NCI-H2171 treated with DMSO at 0.1 percent for 48 hours (cell line): ENCODE measurements around the gene SEC61A2.
"Not testable (repeated sequence)": the region's sequence is repeated elsewhere in the genome, so short reads cannot be mapped to it uniquely, and the experiment has no call there.

Experiments
- DNase-seq: peaks from one replicate; lab custom pipeline; 2025; lab: John Stamatoyannopoulos, UW

Gene SEC61A2

DNA sequence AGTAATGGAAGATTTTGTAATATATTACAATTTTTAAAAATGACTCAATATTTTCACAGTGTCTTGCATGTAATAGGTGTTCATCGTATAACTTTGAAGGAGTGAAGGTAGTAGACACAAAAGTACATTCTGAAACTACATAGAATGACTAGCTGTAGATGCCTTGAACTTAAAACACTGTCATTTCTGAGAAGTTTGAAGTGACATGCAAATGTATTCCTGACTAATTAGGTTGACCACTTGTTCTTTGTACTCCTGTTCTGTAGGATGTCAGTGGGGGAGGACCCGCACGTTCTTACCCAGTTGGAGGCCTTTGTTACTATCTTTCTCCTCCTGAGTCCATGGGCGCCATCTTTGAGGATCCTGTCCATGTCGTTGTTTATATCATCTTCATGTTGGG is 31.2 kb downstream of the SEC61A2 start:
- no peak for DNase-seq

DNA sequence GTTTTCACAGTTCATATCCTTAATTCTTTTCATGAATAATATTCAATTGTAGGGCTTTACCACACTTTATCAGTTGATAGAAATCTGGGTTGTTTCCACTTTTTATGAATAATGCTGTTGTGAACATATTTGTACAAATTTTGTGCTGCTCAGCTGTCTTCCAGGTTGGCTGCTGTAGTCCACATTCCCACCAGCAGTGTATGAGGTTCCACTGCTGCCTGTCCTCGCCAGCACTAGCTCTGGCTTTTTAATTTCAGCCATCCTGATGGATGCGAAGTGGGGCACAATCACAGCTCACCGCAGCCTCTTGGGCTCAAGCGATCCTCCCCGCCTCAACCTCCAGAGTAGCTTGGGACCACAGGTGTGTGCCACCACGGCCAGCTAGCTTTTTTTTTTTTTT is 33.5 kb downstream of the SEC61A2 start:
- DNase-seq = no peak

DNA sequence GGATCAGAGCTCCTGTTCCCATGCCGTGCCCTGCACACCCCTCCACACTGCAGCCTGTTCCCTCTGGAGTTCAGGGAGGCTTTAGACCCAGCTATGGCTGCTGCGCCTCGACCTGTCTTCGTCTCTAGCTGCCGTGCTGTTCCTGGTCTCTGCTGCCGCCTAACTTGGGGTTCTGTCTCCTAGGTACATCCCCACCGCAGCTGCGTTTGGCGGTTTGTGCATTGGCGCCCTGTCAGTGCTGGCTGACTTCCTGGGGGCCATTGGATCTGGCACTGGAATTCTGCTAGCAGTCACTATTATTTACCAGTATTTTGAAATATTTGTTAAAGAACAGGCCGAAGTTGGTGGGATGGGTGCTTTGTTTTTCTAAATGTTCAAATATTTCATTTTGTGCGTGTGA is 34.6 kb downstream of the SEC61A2 start:
- DNase-seq = no peak

DNA sequence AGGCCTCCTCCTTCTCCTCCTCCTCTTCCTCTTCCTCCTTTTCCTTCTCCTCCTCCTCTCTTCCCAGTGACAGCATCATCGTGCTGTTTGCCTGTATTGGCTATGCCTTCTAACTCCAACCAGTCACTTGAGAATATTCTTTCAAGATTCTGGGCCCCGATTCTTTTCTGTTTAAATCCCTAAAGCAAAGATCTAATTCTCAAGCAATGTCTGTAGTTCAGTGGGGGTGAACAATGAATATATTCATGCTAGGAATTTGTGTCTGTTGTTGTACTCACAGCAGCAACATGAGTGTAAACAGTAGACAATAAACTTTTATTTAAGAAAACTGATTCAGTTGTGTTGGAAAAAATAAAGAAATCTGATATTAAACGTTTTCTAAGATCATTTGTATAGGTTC is 35.6 kb downstream of the SEC61A2 start:
- no peak for DNase-seq

DNA sequence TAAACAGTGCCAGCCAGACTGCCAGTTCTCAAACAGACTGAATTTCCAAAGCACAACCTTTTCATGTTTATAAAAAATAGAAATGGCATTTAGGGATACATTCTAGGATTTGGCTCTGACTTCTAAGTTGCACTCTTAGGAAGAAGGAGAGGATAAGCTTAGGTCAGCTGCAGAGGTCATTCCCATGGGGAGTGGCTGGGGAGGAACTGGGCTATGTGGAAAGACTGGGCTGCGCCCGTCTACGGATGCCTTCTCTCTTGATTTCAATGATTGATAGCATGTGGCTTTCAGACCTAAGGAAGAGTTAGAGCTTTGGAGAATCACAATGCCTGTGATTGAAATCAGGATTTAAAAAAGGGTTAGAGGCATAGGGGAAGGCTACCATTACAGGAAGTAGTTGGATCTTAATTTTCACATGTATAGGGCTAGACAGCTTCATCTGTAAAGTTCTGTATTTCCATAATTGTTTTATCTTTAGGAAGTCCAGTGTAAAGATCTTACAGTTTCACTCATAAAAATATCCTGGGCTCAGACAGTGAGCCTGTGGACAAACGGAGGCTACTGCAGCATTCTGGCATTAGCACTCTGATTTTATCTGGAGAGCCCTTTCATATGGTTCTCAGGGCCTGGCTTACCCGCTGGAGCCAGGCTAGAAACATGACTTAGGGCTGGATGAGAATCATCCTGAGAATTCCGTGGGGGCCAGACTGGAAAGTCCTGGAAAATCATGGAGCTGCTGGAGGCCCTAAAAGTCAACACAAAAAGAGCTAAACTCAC is 36.7 kb downstream of the SEC61A2 start:
- no peak for DNase-seq

DNA sequence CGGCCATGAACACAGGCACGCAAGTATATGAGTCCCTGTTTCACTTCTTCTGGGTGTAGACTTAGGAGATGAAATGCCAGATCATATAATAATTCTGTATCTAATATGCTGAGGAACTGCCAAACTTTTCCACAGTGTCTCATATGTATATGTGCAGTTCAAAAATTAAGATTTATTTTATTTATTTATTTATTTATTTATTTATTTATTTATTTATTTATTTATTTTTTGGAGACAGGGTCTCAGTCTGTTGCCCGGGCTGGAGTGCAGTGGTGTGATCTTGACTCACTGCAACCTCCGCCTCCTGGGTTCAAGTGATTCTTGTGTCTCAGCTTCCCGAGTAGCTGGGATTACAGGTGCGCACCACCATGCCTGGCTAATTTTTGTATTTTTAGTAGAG is 42.0 kb downstream of the SEC61A2 start:
- DNase-seq = not testable (repeated sequence)

DNA sequence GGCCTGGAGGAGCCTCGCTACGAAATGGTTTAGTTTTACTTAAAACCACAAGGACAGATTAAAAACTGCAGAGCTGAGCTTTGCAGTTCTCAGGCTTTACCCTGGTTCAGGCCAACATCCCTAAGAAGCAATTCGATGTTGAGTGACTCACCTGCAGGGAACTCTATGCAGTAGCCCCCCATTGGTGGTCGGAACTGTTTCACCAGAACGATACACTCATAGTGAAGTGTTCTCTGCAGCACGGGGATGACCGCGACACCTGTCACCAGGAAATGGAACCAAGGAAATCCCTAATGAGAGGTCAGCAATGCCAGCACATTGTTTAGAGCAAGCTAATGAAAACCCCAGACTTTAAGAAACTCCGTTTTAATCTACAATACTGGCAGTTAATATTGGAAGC is 48.2 kb downstream of the SEC61A2 start:
- no peak for DNase-seq

DNA sequence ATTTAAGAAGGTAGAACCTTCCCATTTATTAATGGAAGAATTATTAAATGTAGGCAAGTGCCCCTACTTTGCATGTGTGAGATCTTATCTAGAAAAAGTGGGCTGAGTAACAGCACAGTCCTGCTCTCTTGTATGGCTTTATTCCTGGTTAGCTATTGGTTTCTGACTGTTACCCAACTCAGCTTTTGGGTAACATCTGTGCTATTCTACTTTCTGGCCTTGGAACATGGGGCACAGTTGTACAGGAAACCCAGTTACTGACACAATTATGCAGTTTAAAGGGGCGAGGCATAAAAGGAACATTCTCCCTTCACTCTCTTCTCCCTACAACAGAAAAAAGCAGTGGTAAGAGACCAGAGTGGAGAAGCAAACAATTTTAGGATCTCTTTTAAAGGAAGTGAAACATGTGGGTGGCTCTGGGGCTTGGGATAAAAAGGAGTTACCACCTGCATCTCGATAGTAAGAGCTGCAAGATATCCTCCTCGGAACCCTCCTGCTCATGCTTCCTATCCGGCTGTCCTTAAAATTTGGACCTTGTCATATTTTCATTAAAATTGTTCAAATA is 50.2 kb downstream of the SEC61A2 start:
- DNase-seq = no peak

DNA sequence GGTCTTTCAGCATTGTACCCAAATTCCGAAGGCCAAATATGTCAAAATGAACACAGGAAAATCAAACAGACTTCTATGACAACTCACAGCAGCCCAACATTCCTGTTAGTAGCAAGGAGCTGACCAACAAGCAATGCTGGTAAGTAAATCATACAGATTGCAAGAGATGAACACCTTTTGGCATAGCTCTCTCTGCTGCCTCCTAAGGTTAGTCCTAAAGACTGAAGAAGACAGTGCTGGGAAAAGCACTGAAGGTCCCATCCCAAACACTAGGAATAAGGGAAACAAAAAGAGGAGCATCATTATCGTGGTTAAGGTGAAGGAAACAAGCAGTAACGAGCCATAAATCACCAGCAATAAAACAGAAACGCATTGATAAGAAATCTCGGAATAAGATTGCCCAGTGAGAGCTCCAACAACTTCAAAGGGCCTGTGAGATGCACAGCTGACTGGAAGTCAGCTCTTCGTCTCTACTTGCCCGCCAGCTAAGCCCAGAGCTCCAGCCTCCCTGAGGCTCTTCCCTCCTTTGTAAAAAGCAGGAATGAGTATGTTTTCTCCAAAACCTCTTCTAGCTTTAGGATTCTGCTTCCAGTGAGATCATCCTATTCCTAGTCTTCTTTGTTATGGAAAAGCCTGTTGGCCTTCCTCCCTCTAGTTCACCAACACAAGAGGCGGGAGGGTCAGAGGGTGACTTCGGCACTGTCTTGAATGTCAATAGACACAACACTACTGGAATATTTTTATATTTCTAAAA is 50.9 kb downstream of the SEC61A2 start:
- no peak for DNase-seq

DNA sequence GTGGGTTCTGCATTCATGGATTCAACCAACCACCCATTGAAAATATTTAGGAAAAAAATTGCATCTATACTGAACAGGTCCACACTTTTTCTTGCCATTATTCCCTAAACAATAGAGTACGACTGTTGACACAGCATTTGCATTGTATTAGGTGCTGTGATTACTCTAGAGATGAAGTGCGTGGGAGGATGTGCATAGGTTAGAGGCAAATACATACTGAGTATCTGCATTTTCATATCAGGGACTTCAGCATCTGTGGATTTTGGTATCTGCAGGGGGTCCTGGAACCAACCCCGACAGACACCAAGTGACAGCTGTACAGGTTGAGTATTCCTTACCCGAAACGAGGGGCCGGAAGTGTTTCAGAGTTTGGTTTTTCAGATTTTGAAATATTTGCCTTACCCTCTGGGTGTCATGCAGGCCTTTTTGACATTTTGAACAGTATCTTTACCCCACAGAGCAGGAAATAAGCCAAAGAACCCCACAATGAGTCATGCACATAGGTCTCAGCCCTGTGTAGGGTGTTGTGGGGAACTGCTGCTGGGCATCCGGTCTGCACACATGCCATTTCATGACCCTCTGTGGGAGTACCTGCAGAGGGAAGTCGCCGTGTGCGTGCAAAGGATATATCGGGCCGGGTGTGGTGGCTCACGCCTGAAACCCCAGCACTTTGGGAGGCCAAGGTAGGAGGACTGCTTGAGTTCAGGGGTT is 51.7 kb downstream of the SEC61A2 start:
- DNase-seq = no peak

DNA sequence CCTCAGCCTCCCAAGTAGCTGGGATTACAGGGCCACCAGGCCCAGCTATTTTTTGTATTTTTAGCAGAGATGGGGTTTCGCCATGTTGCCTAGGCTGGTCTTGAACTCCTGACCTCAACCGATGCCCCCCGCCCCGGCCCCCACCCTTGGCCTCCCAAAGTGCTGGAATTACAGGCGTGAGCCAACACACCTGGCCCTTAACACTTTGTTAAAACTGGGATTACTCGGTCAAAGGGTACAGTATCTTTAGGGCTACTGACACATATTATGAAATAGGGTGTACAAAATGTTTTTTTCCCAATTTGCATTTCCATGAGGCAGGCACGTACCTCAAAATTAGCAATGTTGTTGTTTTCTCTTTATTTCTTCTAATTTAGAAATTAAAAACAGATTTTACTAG is 54.7 kb downstream of the SEC61A2 start:
- DNase-seq = no peak

DNA sequence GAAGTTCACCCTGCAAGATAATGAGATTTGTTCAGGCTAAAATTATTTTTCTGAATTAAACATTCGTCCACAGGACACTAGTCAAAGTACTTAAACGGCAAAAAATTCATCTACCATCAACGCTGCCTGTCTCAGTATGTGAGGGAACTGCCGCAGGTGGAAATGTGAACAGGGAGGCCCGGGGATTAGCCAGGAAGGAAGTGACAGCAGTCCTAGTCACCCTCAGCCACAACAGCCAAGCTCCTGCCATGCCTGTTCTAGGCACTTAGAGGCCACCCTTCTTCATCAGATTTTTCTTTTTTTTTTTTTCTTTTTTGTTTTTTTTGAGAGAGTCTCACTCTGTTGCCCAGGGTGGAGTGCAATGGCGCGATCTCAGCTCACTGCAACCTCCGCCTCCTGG is 56.8 kb downstream of the SEC61A2 start:
- no peak for DNase-seq

DNA sequence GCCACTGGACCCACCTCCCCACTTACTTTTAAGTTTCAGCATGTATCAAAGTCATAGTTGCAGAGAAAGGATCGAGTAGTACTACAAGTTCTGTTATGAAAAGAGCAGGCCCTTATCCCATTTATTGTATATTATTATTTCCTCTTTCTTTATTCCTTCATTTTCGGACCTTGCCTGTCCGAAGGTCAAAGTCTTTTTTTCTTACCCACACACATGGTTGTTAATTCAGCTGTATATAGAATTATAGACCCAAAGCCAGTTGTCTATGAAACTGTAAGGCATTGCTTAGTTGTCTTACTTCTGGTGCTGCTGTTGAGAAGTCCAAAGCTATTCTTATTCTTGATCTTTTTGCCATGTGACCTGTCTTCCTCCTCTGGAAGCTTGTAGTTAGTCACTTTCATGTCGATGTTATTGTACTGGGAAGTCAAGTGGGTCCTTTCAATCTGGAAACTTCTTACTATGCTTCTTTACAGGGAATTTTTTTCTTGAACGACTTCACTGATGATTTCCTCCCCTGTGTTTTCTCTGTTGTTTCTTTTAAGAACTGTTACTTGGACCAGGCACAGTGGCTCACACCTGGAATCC is 57.9 kb downstream of the SEC61A2 start:
- DNase-seq = no peak

DNA sequence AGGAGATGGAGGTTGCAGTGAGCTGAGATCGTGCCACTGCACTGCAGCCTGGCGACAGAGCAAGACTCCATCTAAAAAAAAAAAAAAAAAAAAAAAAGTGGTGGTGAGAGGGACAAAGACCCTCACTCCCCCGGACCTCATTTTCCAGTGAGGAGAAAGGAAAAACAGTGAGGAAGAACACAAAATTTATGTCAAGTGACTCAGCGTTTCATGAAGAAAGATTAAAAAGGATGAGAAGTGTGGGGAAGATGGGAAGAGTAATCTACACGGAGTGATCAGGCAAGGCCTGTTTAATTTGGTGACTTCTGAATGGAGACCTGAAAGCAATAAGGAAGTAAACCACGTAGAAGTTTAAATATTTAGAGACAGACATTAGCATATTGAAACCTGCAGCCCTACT is 59.2 kb downstream of the SEC61A2 start:
- no peak for DNase-seq

DNA sequence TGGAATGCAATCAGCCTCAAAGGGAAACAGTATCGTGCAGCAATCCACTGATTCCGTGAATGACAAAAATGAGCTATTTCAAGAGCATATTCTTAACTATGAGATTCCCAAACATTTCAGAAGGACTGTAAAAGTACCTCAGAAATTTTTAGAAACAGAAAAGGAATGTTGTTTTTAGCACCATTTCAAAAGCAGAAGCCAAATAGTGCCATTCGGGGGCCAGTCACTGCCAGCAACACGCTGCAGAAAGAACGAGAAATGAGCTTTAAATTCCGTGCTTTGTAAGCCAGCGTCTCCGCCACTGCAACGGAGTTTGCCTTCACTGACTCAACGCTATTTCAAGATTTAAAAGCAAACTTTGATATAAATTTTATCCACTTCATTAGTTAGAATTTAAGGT is 59.9 kb downstream of the SEC61A2 start:
- DNase-seq = no peak

DNA sequence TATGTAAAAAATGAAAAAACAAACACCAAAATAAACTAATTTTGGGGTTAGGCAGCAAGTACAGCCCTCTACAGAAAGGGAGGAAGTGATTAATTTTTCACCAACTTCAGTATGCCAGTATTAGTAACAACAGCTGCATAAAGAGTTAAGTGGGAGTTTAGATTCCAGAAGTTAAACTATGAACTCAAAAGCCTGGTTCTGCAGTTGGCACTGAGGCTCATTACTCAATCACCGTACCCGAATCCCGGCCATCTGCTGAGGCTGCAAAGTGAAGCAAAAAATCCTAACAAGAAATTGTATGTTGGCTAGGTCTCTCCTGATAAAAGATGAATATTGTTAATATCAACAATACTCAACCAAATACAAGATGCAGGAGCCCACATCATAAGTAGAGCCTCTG is 62.2 kb downstream of the SEC61A2 start:
- no peak for DNase-seq

DNA sequence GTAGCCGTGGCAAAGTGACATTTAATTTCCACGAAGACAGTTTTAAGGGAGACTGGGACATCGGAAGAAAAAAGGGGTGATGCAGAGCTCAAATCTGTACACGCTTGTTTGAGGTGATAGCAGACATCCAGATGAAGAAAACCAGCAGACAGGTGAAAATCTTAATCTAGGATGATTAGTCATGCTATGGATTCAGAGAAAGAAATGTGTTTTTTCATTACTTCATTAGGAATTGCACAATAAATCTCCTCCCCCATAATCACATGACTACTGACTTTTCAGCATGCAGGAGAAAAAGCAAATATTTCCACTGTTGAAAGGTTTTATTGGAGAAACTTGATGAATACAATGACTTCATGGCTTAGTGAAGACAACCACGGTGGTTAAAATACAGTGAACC is 63.7 kb downstream of the SEC61A2 start:
- DNase-seq = no peak

DNA sequence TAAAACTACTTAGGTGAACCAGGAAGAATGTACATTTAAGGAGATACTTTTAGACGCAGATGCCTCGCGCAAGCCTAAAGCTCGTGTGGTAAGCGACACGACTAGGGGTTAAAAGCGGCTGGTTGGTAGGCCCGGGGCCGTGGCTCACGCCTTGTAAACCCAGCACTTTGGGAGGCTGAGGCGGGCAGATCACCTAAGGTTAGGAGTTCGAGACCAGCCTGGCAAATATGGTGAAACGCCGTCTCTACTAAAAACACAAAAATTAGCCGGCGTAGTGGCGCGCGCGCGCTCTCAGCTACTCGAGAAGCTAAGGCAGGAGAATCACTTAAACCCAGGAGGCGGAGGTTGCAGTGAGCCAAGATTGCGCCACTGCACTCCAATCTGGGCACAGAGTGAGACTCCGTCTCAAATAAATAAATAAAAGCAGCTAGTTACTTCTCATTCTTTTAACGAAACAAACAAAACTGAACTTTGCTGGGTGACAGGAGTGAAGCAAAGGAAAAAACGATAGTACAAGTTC is 65.3 kb downstream of the SEC61A2 start:
- no peak for DNase-seq

DNA sequence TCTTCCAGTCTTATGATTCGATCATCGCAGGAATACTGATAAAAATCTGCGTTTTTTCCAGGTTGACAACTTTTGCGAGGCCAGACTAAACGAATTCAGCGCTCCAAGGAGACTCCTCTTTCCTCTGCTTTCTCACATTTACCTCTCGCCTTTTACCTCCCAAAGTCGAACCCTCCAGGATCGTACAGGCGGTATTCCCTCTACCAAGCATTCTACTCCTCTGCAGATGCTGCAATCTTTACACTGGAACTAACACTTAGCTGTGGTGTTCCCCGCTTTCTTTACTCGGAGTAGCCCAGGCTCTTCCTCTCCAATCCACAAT is 65.8 kb downstream of the SEC61A2 start:
- DNase-seq = no peak

DNA sequence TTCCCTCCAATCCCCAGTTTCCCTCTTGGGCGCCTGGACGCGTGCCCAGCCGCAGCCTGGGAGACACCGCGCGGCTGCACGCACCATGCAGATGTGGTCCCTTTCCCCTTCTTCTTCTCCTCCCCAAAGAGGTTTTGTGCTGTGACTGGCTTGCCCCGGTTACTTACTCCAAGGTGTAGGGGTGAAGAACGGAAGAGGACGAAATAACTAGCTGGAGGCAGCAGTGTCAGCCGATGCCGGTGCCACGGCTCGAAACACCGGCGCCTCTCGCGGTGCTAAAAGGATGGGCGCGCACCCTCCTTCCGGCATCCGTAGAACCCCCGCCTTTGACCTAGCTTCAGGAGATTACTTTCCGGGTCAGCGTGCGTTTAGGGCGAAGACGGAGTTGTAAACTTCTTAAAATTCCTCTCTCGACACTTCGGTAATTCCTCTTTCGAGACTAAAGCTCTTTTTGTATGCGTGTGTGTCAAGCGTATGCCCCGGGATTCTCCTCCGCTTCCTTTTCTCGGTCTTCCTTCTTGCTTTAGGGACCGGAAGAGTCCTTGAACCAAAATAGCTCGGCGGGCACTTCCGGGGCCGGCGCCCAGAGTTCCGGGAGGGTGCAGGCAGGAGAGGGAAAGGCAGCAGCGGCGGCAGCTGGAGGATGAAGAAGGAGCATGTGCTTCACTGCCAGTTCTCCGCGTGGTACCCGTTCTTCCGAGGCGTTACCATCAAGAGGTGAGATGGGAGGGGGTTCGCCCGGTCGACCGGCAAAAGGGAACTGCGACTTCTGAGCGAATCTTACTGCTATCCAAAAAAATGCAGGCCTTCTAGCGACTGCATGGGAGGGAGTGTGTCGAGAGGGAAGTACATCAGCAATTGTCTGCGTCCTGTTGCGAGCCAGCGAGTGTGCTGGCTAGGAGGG is 66.4 kb downstream of the SEC61A2 start, which contains the start of the genes CDC123 and NUDT5:
Gene CDC123, plus strand, starts transcription at position 586 of the 904 bp plus-strand sequence. Its CDS starts 58 bp downstream, at position 644.
Gene NUDT5, minus strand, starts transcription at position 289 of the 904 bp plus-strand sequence. CDS start 9,600 bp downstream, outside the sequence.
- DNase-seq = peak; percentile 88
